ENCODE data around the gene RPL27. TPM values are rescaled to one million over a fixed set of nuclear protein-coding genes. Genes with fewer than 3 reads are reported as not detected.

The RPL27 gene
- total and polyA plus RNA-seq, 2 of the 13 experiments (the other 11 are each of a cell fraction or from before 2014, with no cell fraction given), result 1,585 to 5,840 TPM

- TF ChIP-seq FOXO4 (CRISPR knock-in tag; conservative IDR thresholded peaks at IDR 0.05) (no peak), ZSCAN5A (CRISPR knock-in tag; IDR thresholded peaks at IDR 0.05; ENCODE audit: borderline replicate concordance) (no peak), AGO2 (optimal IDR thresholded peaks at IDR 0.05; ENCODE audit: low read depth, low read length) (no peak), ZNF225 (CRISPR knock-in tag; IDR thresholded peaks at IDR 0.05) (no peak), ZNF251 (CRISPR knock-in tag; IDR thresholded peaks at IDR 0.05) (0 out of 2 replicates have a peak, but pooled peaks have one; percentile 41), ATF5 (CRISPR knock-in tag; IDR thresholded peaks at IDR 0.05; ENCODE audit: low read depth) (no peak), RELA (CRISPR knock-in tag; IDR thresholded peaks at IDR 0.05) (no peak; the same call in 1 of the 2 replicates), AKNA (CRISPR knock-in tag; IDR thresholded peaks at IDR 0.05; ENCODE audit: borderline replicate concordance) (no peak), ZNF3 (CRISPR knock-in tag; IDR thresholded peaks at IDR 0.05) (no peak), YEATS2 (CRISPR knock-in tag; IDR thresholded peaks at IDR 0.05; ENCODE audit: borderline replicate concordance) (no peak; the same call in 1 of the 2 replicates), ZSCAN29 (CRISPR knock-in tag; conservative IDR thresholded peaks at IDR 0.05) (no peak), AHR (CRISPR knock-in tag; IDR thresholded peaks at IDR 0.05) (no peak), NFIB (CRISPR knock-in tag; IDR thresholded peaks at IDR 0.05; ENCODE audit: borderline replicate concordance) (no peak), PAF1 (CRISPR knock-in tag; IDR thresholded peaks at IDR 0.05) (0 out of 2 replicates have a peak, but pooled peaks have one; percentile 37), ZNF260 (CRISPR knock-in tag; IDR thresholded peaks at IDR 0.05; ENCODE audit: borderline replicate concordance, low read depth) (no peak), ZNF737 (CRISPR knock-in tag; IDR thresholded peaks at IDR 0.05; ENCODE audit: borderline replicate concordance) (no peak; the same call in 1 of the 2 replicates), ZNF432 (CRISPR knock-in tag; IDR thresholded peaks at IDR 0.05; ENCODE audit: borderline replicate concordance) (no peak), RFXAP (CRISPR knock-in tag; IDR thresholded peaks at IDR 0.05; ENCODE audit: borderline replicate concordance) (peak; percentile 64; the same call in 1 of the 2 replicates), ADNP (CRISPR knock-in tag; IDR thresholded peaks at IDR 0.05) (peak; percentile 25; the same call in 1 of the 2 replicates), ETV6 (CRISPR knock-in tag; conservative IDR thresholded peaks at IDR 0.05) (no peak)
Measured at GRCh38 chr17:43006639-43007551, 8.7 kb downstream of the RPL27 start, which contains the start of gene IFI35 (continued).

Data from HepG2 (cell line).